ENCODE data around the gene DNAI1.
A peak's percentile ranks its signal among the peaks of the same experiment; 100 is the strongest.

The DNAI1 gene

DNA sequence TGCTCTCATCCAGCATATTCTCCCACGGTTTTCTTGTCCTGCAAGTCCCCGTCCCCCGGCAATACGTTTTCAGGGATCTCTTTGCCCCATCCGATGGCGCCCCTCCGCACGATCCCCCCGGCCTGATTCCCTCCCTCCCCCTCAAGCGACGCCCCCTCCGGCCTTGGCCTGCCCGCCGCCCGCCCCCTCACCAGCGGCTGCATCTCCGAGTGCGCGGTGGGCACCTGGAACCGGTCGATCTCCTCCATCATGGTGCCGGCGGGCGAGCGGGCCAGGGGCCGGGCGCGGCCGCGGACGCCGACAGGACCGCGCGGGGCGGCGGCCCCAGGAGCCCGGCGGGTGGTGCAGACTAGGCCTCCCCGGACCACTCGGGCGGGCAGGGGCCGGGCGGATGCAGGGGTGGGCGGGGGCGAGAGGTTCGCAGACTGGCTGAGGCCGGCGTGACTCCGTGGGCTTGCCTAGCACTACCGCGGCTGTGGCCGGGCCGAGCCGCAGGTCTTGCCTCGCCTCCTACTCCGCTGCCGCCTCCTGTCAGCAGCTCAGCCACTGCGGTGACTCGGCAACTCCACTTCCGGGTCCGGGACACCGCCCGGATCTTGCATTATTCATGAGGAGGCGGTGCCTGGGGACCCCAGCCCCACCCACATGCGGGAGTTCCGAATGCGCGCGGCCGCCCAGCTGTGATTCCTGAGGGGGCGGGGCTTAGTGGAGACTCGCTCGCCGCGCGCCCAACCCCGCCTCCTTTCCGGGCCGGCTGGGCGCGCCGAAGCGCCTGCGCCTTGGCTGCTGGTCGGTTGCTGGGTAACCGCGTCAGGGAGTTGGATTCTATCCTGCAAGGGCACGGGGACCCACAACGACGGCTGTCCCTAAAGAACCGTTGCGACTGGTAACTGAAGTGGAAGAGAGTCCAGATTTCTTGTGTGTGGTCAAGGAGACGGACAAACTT is at the start of gene DNAI1, which contains the start of gene FAM219A:
Gene DNAI1 (plus strand): TSS at position 793 of the 946 bp plus-strand sequence. CDS start 201 bp downstream, outside the sequence.
Gene FAM219A (minus strand): TSS at position 558 of the 946 bp plus-strand sequence. CDS start 307 bp downstream, at position 251.
- H3K4me3 ChIP-seq (ENCODE audit: low read depth in 1 of 2, low read length in 2 of 2): peak within 1 kb of the TSS; percentile 63 to 95; a peak in 3 of 4 replicates
- no peaks in the 10 kb centered on the region for H3K36me3 ChIP-seq (ENCODE audit: insufficient read depth, low read length)
- peaks cover 26% of the 10 kb centered on the region for H3K4me1 ChIP-seq (ENCODE audit: insufficient read depth, low read length)
- TF ChIP-seq EZH2 (IDR thresholded peaks at IDR 0.05; ENCODE audit: borderline replicate concordance, low read depth, low read length, severe bottlenecking) (no peak), CTCF (IDR thresholded peaks at IDR 0.05; ENCODE audit: borderline replicate concordance, extremely low read depth, low read length, poor library complexity, severe bottlenecking) (no peak)
- ATAC-seq (ENCODE audit: insufficient read depth, low read depth) (peak; percentile 97), DNase-seq (peak; percentile 97)
- H3K27ac ChIP-seq (ENCODE audit: low read length): peak within 1 kb of the TSS; percentile 55
- no peaks in the 10 kb centered on the region for H3K9me3 ChIP-seq (ENCODE audit: insufficient read depth, low read length, severe bottlenecking)
- H2AFZ ChIP-seq (ENCODE audit: low read depth, low read length): peak within 1 kb of the TSS; percentile 55
- peaks cover 26% of the 10 kb centered on the region for H4K20me1 ChIP-seq (ENCODE audit: insufficient read depth, low read length)
- peaks cover 30% of the 10 kb centered on the region for H3K79me2 ChIP-seq (ENCODE audit: insufficient read depth, low read length)
- H3K9ac ChIP-seq (ENCODE audit: low read depth, low read length): peak within 1 kb of the TSS; percentile 65
- peaks cover 7% of the 10 kb centered on the region for H3K27me3 ChIP-seq (ENCODE audit: insufficient read depth, low read length, poor library complexity)
- peak within 1 kb of the TSS; percentile 96 for H3K4me2 ChIP-seq (ENCODE audit: insufficient read depth, low read length)

DNA sequence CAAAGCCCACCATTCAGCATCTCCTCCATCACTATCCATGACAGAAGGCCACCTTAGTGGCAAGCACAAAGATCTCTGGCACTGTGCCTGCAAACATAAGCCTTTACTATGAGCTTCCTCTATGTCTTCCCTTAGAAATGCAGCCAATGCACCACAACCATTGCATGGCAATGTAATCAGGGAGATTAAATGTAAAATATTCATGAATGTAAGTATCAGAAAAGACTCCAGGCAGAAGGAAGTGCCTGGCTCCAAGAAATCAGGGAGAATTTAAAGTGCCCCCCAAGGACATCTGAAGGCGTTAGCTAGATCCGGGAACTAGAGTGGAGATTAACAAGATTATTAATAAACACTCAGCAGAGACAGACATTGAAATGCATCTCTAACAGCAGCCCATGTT is 49.5 kb upstream of the DNAI1 start:
- no peak overlapping the region for H3K27ac ChIP-seq (ENCODE audit: low read length)
- H3K9me3 ChIP-seq (ENCODE audit: insufficient read depth, low read length, severe bottlenecking): no peaks in the 10 kb centered on the region
- H3K9ac ChIP-seq (ENCODE audit: low read depth, low read length): no peak overlapping the region
- ATAC-seq (ENCODE audit: insufficient read depth, low read depth) (no peak), DNase-seq (no peak)
- peaks cover 42% of the 10 kb centered on the region for H4K20me1 ChIP-seq (ENCODE audit: insufficient read depth, low read length)
- peaks cover 3% of the 10 kb centered on the region; the same call in 1 of the 2 replicates for H3K36me3 ChIP-seq (ENCODE audit: insufficient read depth, low read length)
- TF ChIP-seq EZH2 (IDR thresholded peaks at IDR 0.05; ENCODE audit: borderline replicate concordance, low read depth, low read length, severe bottlenecking) (no peak), CTCF (IDR thresholded peaks at IDR 0.05; ENCODE audit: borderline replicate concordance, extremely low read depth, low read length, poor library complexity, severe bottlenecking) (no peak)
- no peaks in the 10 kb centered on the region for H3K4me1 ChIP-seq (ENCODE audit: insufficient read depth, low read length)
- no peaks in the 10 kb centered on the region for H3K27me3 ChIP-seq (ENCODE audit: insufficient read depth, low read length, poor library complexity)
- H3K79me2 ChIP-seq (ENCODE audit: insufficient read depth, low read length): no peaks in the 10 kb centered on the region
- H3K4me2 ChIP-seq (ENCODE audit: insufficient read depth, low read length): no peak overlapping the region
- H2AFZ ChIP-seq (ENCODE audit: low read depth, low read length): no peak overlapping the region
- H3K4me3 ChIP-seq (ENCODE audit: low read depth in 1 of 2, low read length in 2 of 2): no peak overlapping the region

GRCh38 chr9:34412336-34412735 is 46.3 kb upstream of the DNAI1 start:
- TF ChIP-seq CTCF (IDR thresholded peaks at IDR 0.05; ENCODE audit: borderline replicate concordance, extremely low read depth, low read length, poor library complexity, severe bottlenecking): no peak
- TF ChIP-seq EZH2 (IDR thresholded peaks at IDR 0.05; ENCODE audit: borderline replicate concordance, low read depth, low read length, severe bottlenecking): no peak
- Histone ChIP-seq H3K4me1 (ENCODE audit: insufficient read depth, low read length) (no peaks in the 10 kb centered on the region), H3K9me3 (ENCODE audit: insufficient read depth, low read length, severe bottlenecking) (no peaks in the 10 kb centered on the region), H3K27me3 (ENCODE audit: insufficient read depth, low read length, poor library complexity) (no peaks in the 10 kb centered on the region), H3K4me3 (ENCODE audit: low read depth in 1 of 2, low read length in 2 of 2) (no peak overlapping the region), H4K20me1 (ENCODE audit: insufficient read depth, low read length) (peaks cover 48% of the 10 kb centered on the region), H3K27ac (ENCODE audit: low read length) (no peak overlapping the region), H3K9ac (ENCODE audit: low read depth, low read length) (no peak overlapping the region), H3K36me3 (ENCODE audit: insufficient read depth, low read length) (no peaks in the 10 kb centered on the region), H2AFZ (ENCODE audit: low read depth, low read length) (no peak overlapping the region), H3K4me2 (ENCODE audit: insufficient read depth, low read length) (no peak overlapping the region), H3K79me2 (ENCODE audit: insufficient read depth, low read length) (no peaks in the 10 kb centered on the region)
- DNase-seq (no peak), ATAC-seq (ENCODE audit: insufficient read depth, low read depth) (no peak)

All from DND-41 (cell line).